ENCODE results near the gene FOXO3.

DNA sequence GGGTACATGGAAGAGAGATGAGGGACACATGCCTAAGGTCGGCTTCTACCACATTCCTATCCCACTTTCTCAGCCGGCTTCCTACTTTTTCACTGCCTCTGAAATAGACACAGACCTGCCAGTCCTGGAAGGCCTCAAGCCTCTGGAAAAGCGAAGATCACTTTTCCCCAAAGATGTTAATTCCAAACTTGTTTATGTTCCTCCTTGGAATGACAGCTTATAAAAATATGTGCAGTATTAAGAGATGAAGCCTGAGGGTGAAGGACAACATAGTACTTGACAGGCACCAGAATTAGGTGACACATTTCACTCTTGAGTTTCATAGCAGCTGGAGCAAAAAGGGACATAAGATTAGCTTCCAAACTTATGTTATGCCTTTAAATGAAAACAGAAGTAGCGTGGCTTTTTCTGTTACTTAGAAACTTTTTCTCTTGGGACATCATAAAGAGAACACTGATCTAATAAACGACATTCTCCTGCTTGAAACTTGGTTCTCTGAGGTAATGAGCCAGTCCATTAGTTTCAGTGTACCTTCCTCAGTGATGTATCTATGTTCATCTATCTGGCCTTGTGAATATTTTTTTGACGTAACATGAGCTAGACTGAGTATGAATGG, 25.3 kb downstream of the FOXO3 start:
- TF ChIP-seq CTCF (IDR thresholded peaks at IDR 0.05; ENCODE audit: low read depth, low read length, poor library complexity, severe bottlenecking): no peak
- TF ChIP-seq EZH2phosphoT487 (IDR thresholded peaks at IDR 0.05; ENCODE audit: borderline replicate concordance, low read length): no peak

Measured in DOHH2 (cell line).